ENCODE data around the gene FGF4. TPM values are rescaled to one million over a fixed set of nuclear protein-coding genes. Genes with fewer than 3 reads are reported as not detected.

The FGF4 gene
- total RNA-seq, 4 donors from 2014 or later: not detected

DNA sequence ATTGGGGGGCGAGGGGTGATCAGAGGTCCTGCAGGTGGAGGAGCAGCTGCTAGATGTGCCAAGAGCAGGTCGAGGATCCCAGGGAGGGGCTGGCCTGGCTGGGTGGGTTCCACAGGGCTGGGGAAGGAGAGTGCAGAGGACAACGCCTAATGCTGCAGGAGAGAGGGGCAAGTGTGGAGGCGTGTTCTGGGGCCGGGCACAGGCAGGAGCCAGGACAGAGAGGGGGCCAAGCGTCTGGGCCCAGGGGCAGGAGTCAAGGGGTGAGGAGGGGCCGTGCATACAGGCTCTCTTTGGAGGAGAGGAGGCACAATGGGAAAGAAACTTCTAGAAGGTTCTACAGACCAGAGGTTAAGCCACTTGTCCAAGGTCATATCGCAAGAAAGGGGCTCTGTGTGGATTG is 44.6 kb downstream of the FGF4 start:
- no peak for DNase-seq
- Histone ChIP-seq H3K4me3 (no peak overlapping the region), H3K9me3 (no peaks in the 10 kb centered on the region), H3K36me3 (no peaks in the 10 kb centered on the region), H3K27ac (no peak overlapping the region), H3K27me3 (peaks cover 38% of the 10 kb centered on the region), H3K4me1 (no peaks in the 10 kb centered on the region)
- TF ChIP-seq EP300 (IDR thresholded peaks at IDR 0.05; ENCODE audit: low read depth) (no peak), POLR2A (IDR thresholded peaks at IDR 0.05) (no peak), POLR2AphosphoS5 (IDR thresholded peaks at IDR 0.05) (no peak)
- TF ChIP-seq, protein P1, sequence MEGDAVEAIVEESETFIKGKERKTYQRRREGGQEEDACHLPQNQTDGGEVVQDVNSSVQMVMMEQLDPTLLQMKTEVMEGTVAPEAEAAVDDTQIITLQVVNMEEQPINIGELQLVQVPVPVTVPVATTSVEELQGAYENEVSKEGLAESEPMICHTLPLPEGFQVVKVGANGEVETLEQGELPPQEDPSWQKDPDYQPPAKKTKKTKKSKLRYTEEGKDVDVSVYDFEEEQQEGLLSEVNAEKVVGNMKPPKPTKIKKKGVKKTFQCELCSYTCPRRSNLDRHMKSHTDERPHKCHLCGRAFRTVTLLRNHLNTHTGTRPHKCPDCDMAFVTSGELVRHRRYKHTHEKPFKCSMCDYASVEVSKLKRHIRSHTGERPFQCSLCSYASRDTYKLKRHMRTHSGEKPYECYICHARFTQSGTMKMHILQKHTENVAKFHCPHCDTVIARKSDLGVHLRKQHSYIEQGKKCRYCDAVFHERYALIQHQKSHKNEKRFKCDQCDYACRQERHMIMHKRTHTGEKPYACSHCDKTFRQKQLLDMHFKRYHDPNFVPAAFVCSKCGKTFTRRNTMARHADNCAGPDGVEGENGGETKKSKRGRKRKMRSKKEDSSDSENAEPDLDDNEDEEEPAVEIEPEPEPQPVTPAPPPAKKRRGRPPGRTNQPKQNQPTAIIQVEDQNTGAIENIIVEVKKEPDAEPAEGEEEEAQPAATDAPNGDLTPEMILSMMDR (IDR thresholded peaks at IDR 0.05): no peak
- WGBS, 2 donors (ENCODE audit: low coverage in 1 of 2): 70% methylated on average over 8 of the region's 8 CpGs; no CpG with 5 or more reads in 1 of the 2 donors
- in situ Hi-C loops (cut with MboI; ENCODE audit: low pct_ligation_motif_present in 1 of 4, low pct_unique_long_range_greater_than_20kb in 1 of 4, low sequenced_read_pairs in 3 of 4) (no loop called here), intact Hi-C loops (cut with DNase I; ENCODE audit: low total_unique reads) (no loop called here)

DNA sequence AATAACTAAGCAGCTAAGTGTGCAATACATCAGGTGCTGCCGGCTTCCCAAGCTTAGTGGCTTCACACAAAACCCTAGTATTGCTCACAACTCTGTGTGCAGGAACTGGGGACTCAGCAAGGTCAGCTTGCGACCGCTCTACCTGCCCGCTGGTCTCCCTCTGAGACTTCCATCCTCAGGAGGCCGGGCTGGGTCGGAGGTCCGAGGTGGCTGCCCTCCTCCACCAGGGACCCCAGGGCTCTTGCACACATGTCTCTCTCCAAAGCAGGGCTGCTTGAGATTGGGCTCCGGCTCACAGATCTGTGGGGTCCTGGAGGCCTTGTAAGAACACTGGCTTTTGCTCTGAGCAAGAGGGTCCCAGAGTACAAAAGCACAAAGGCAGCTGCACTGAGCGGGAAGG is 45.9 kb downstream of the FGF4 start:
- no peak for DNase-seq
- in situ Hi-C loops (cut with MboI; ENCODE audit: low pct_ligation_motif_present in 1 of 4, low pct_unique_long_range_greater_than_20kb in 1 of 4, low sequenced_read_pairs in 3 of 4): no loop called here
- Histone ChIP-seq H3K4me3 (no peak overlapping the region), H3K27me3 (peaks cover 43% of the 10 kb centered on the region), H3K36me3 (no peaks in the 10 kb centered on the region), H3K9me3 (no peaks in the 10 kb centered on the region), H3K4me1 (no peaks in the 10 kb centered on the region), H3K27ac (no peak overlapping the region)
- intact Hi-C loops (cut with DNase I; ENCODE audit: low total_unique reads): no loop called here
- WGBS, 2 donors (ENCODE audit: low coverage in 1 of 2): 87 to 100% methylated on average over 1 to 9 of the region's 9 CpGs
- TF ChIP-seq POLR2AphosphoS5 (IDR thresholded peaks at IDR 0.05) (no peak), EP300 (IDR thresholded peaks at IDR 0.05; ENCODE audit: low read depth) (no peak), POLR2A (IDR thresholded peaks at IDR 0.05) (no peak)
- TF ChIP-seq, protein P1 (IDR thresholded peaks at IDR 0.05): no peak

DNA sequence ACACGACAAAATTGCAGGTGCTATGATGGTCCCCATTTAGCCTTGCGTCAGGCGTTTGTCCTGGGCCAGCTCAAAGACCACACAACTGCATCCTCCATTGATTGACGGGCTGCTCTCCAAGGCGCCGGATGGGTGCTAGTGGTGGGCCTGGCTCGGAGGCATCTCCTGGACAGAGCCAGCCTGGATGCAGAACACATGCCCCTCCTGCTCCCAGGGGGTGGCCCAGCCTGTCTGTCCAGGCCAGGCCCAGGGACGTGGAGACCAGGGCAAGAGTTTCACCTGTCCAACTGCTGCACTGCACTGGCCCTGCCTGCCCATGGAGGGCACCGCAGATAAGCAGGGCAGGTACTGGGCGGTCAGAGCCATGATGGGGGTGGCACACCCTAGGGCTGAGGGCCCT is 47.9 kb downstream of the FGF4 start:
- TF ChIP-seq POLR2A (IDR thresholded peaks at IDR 0.05) (no peak), EP300 (IDR thresholded peaks at IDR 0.05; ENCODE audit: low read depth) (no peak), POLR2AphosphoS5 (IDR thresholded peaks at IDR 0.05) (no peak)
- TF ChIP-seq, protein P1 (IDR thresholded peaks at IDR 0.05): no peak
- no peak overlapping the region for H3K4me3 ChIP-seq
- no peaks in the 10 kb centered on the region for H3K9me3 ChIP-seq
- WGBS, 2 donors (ENCODE audit: low coverage in 1 of 2): 77% methylated on average over 6 of the region's 10 CpGs; no CpG with 5 or more reads in 1 of the 2 donors
- no peak overlapping the region for H3K27ac ChIP-seq
- in situ Hi-C loops (cut with MboI; ENCODE audit: low pct_ligation_motif_present in 1 of 4, low pct_unique_long_range_greater_than_20kb in 1 of 4, low sequenced_read_pairs in 3 of 4): no loop called here
- H3K36me3 ChIP-seq: no peaks in the 10 kb centered on the region
- H3K27me3 ChIP-seq: peaks cover 57% of the 10 kb centered on the region
- intact Hi-C loops (cut with DNase I; ENCODE audit: low total_unique reads): no loop called here
- H3K4me1 ChIP-seq: no peaks in the 10 kb centered on the region
- DNase-seq: no peak

DNA sequence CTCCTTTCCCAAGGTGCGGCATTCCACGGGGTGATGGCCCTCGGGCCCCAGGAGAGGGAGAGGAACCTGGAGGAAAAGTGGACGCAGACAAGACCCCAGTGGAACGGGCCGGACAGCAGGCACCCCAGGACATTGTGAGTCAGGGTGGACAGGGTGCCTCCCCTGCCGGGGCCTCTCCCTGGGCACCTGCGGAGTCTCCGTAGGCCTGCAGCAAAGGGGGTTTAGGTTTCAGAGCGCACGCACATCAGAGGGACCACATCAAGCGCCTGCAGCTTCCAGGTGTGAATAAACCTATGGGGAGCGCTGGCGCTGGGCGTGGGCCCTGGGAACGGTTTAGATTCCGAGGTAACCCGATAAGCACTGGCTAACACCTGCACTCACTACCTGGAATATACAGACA is 48.7 kb downstream of the FGF4 start:
- in situ Hi-C loops (cut with MboI; ENCODE audit: low pct_ligation_motif_present in 1 of 4, low pct_unique_long_range_greater_than_20kb in 1 of 4, low sequenced_read_pairs in 3 of 4) (no loop called here), intact Hi-C loops (cut with DNase I; ENCODE audit: low total_unique reads) (no loop called here)
- Histone ChIP-seq H3K4me1 (no peaks in the 10 kb centered on the region), H3K9me3 (no peaks in the 10 kb centered on the region), H3K27ac (no peak overlapping the region), H3K27me3 (peaks cover 64% of the 10 kb centered on the region), H3K4me3 (no peak overlapping the region), H3K36me3 (no peaks in the 10 kb centered on the region)
- DNase-seq: no peak
- no peak for TF ChIP-seq EP300 (IDR thresholded peaks at IDR 0.05; ENCODE audit: low read depth)
- TF ChIP-seq, protein P1 (IDR thresholded peaks at IDR 0.05): no peak
- no peak for TF ChIP-seq POLR2A (IDR thresholded peaks at IDR 0.05)
- no peak for TF ChIP-seq POLR2AphosphoS5 (IDR thresholded peaks at IDR 0.05)
- WGBS, 2 donors (ENCODE audit: low coverage in 1 of 2): 32 to 63% methylated on average over 5 to 18 of the region's 18 CpGs

Measured in transverse colon (tissue), 4 donors.